GM12875 (cell line): ENCODE data around the gene TEX19.
"Not testable (repeated sequence)": the region's sequence is repeated elsewhere in the genome, so short reads cannot be mapped to it uniquely, and the experiment has no call there.

Experiments
- H3K4me3 ChIP-seq: one replicate; pipeline ENCODE4 v1.5.1; 2011; ENCODE audit warnings: low read depth, low read length, control low read depth
- TF ChIP-seq, protein P1 (sequence below): IDR thresholded peaks from 2 replicates; pipeline ENCODE4 v1.5.1; 2011; ENCODE audit warnings: low read depth, mild to moderate bottlenecking, control low read depth, inconsistent platforms, low read length, moderate library complexity, borderline replicate concordance; ENCODE audit not compliant: insufficient read depth

TEX19 gene

DNA sequence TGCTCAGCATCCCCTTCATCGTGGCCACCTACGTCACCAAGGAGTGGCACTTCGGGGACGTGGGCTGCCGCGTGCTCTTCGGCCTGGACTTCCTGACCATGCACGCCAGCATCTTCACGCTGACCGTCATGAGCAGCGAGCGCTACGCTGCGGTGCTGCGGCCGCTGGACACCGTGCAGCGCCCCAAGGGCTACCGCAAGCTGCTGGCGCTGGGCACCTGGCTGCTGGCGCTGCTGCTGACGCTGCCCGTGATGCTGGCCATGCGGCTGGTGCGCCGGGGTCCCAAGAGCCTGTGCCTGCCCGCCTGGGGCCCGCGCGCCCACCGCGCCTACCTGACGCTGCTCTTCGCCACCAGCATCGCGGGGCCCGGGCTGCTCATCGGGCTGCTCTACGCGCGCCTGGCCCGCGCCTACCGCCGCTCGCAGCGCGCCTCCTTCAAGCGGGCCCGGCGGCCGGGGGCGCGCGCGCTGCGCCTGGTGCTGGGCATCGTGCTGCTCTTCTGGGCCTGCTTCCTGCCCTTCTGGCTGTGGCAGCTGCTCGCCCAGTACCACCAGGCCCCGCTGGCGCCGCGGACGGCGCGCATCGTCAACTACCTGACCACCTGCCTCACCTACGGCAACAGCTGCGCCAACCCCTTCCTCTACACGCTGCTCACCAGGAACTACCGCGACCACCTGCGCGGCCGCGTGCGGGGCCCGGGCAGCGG lies 15.7 kb downstream of the TEX19 start:
- TF ChIP-seq, protein P1, sequence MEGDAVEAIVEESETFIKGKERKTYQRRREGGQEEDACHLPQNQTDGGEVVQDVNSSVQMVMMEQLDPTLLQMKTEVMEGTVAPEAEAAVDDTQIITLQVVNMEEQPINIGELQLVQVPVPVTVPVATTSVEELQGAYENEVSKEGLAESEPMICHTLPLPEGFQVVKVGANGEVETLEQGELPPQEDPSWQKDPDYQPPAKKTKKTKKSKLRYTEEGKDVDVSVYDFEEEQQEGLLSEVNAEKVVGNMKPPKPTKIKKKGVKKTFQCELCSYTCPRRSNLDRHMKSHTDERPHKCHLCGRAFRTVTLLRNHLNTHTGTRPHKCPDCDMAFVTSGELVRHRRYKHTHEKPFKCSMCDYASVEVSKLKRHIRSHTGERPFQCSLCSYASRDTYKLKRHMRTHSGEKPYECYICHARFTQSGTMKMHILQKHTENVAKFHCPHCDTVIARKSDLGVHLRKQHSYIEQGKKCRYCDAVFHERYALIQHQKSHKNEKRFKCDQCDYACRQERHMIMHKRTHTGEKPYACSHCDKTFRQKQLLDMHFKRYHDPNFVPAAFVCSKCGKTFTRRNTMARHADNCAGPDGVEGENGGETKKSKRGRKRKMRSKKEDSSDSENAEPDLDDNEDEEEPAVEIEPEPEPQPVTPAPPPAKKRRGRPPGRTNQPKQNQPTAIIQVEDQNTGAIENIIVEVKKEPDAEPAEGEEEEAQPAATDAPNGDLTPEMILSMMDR = no peak
- H3K4me3 ChIP-seq = no peak overlapping the region

DNA sequence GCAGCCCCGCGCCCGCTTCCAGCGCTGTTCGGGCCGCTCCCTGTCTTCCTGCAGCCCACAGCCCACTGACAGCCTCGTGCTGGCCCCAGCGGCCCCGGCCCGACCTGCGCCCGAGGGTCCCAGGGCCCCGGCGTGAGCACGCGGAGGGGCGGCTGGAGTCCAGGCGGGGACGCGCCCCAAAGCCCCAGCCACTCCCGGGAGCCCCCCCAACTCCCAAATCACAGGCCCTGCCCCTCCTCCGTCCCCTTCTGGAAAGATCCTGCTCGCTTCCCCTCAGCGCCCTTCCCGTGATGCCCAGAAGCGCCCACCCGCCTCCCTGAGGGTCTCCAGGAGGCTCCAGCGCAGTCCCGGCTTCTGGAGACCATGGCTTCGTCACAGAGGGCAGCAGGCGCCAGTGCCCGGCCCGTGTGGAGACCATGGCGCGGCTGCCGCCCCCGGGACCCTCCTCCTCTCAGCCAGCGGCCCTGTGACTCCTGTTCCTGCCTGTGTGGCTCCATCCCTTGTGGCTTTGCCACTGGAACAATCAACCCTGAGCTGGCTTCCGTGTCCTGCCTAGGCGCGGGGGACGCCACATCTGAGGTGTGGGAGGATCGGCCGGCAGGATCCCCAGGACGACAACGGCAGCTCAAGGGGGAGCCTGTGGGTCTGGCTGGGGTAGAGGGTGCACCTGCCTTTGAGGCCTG lies 16.5 kb downstream of the TEX19 start:
- no peak overlapping the region for H3K4me3 ChIP-seq
- TF ChIP-seq, protein P1 = no peak

DNA sequence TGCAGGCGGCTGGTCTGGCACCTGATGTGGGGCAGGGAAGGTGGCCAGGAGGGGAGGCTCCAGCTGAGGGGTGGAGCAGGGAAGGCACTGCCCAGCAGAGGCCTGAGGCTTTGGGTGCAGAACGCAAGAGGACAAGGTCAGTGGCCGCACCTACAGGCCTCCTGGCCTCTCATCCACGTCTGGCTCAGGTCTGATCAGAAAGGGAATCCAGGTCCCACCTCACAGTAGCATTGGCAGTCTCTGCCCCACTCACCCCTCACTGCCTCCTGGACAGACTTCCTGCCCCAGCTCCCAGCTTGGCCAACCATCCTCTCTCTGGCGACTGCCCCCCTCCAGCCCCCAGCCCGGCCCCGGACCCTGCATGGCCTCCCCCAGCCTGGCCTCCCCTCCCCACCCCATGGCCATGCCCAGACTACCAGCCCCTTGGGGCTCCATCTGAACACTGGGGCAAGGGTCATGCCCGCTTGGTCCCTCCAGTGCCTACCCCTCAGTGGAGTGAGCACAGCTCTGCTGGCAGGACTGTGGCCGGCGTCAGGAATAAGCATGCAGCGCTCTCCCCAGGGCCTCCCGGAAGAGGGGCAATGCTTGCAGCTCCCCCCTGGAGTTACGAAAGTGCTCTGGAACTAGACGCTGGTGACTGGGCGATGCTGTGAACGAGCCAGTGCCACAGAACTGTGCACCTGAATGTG lies 17.1 kb downstream of the TEX19 start:
- H3K4me3 ChIP-seq = no peak overlapping the region
- TF ChIP-seq, protein P1 = no peak

DNA sequence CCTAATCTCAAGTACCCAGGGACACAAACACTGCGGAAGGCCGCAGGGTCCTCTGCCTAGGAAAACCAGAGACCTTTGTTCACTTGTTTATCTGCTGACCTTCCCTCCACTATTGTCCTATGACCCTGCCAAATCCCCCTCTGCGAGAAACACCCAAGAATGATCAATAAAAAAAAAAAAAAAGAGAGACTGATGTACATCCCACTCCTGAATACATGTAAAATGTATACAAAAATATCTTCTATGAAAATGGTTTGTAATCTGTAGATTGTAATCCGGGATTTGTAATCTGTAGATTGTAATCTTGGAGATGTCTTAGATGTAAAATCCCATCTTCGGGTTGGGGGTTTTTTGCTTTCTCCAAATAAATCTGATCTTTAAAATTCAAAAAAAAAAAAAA lies 18.2 kb downstream of the TEX19 start:
- not testable (repeated sequence) for H3K4me3 ChIP-seq

DNA sequence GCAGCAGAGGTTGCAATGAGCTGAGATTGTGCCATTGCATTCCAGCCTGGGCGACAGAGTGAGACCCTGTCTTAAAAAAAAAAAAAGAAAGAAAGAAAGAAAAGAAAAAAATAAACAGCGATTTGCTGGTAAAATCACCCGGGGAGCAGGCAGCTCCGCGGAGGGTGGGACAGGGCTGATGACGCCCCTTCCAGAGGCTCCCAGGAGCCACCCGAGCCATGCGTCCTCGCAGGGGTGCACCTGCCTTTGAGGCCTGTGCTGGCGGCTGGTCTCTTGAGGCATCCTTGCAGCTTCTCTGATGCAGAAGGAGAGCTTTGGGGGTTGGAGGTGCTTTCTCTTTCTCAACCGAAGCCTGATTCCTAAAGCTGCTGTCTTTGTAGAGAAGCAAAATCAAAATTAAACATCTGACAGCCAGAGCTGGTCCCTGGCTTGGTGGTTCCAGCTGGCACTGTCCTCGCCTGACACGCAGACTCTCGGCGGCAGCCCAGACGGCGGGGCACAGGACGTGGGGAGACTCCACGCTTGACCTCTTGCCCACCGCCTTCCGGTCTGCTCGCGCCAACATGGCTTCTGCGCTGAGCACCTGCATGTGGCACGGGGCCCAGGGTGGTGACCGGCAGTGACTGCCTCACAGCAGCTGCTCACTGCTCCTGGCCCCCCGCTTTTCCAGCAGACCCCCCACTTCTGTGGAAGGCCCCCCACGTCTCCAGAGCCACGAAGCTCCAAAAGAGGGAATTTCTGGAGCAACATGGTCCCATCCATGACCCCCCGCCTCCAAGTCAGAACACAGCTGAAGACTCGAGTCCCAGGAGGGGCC lies 19.1 kb downstream of the TEX19 start:
- H3K4me3 ChIP-seq = no peak overlapping the region
- TF ChIP-seq, protein P1 = no peak

DNA sequence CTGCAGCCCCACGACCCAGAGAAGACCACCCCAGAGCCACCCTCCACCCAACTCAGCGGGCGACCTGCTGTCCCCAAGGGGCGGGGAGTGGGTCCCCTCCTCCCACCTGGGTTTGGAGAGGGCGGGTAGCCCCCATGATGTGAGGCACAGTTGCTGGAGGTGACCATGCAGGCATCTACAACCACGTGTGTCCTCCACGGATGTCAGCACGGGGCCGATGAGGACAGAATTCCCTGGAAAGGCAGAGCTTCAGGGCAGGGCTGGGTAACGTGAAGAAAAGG lies 19.6 kb downstream of the TEX19 start:
- no peak overlapping the region for H3K4me3 ChIP-seq
- TF ChIP-seq, protein P1 = no peak
